SK-N-SH (cell line): ENCODE results near the gene CHD5.

Experiments
- EP300 ChIP-seq, 2 experiments: IDR thresholded peaks; 2 replicates each; pipeline versions ENCODE4 v1.4.0 to v1.6.1; 2012; ENCODE audit warnings: borderline replicate concordance in 1 of 2, low read depth in 1 of 2, low read length in 1 of 2
- RAD21 ChIP-seq: IDR thresholded peaks from 2 replicates; pipeline ENCODE4 v1.6.1; 2012; ENCODE audit warnings: mild to moderate bottlenecking, low read length
- TEAD4 ChIP-seq: IDR thresholded peaks from 2 replicates; pipeline ENCODE4 v1.4.0; 2012; ENCODE audit warnings: mild to moderate bottlenecking, borderline replicate concordance; ENCODE audit not compliant: insufficient read depth
- TF ChIP-seq, protein P1 (sequence below): fragments of 200-600 bp; sonication (generic); IDR thresholded peaks from 2 replicates; pipeline ENCODE4 v1.6.1; 2017; ENCODE audit warnings: antibody characterized with exemption, mild to moderate bottlenecking, moderate library complexity

DNA sequence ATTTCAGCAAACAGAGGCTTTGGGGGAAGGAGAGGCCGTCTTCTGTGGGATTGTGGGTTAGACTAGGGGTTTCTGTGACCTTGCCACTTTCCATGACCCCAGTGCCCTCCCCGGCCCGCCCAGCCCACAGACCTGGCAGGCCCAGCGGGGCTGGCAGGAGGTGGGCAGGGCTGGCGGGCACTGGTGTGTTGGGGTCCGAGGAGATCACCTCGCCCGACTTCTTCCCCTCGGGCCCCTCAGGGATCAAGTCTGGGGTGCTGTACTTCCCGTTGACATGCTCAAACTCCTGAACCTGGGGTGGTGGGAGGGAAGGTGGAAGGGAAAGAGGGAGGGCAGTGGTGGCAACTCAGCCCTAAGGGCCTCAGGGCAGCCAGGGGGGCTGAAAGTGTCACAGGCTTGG, 56.3 kb downstream of the CHD5 start:
- no peak for TF ChIP-seq RAD21
- TF ChIP-seq, protein P1, sequence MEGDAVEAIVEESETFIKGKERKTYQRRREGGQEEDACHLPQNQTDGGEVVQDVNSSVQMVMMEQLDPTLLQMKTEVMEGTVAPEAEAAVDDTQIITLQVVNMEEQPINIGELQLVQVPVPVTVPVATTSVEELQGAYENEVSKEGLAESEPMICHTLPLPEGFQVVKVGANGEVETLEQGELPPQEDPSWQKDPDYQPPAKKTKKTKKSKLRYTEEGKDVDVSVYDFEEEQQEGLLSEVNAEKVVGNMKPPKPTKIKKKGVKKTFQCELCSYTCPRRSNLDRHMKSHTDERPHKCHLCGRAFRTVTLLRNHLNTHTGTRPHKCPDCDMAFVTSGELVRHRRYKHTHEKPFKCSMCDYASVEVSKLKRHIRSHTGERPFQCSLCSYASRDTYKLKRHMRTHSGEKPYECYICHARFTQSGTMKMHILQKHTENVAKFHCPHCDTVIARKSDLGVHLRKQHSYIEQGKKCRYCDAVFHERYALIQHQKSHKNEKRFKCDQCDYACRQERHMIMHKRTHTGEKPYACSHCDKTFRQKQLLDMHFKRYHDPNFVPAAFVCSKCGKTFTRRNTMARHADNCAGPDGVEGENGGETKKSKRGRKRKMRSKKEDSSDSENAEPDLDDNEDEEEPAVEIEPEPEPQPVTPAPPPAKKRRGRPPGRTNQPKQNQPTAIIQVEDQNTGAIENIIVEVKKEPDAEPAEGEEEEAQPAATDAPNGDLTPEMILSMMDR: no peak
- no peak for TF ChIP-seq TEAD4
- no peak for TF ChIP-seq EP300 (IDR thresholded peaks at IDR 0.05; ENCODE audit: borderline replicate concordance in 1 of 2, low read depth in 1 of 2, low read length in 1 of 2)
